ENCODE results near the gene SYTL4. TPM values are rescaled to one million over a fixed set of nuclear protein-coding genes. Genes with fewer than 3 reads are reported as not detected.
"Not testable (repeated sequence)": the region's sequence is repeated elsewhere in the genome, so short reads cannot be mapped to it uniquely, and the experiment has no call there.

SYTL4 gene
- total RNA-seq, 5 donors from 2014 or later (not counting 1 experiment from before 2014, with no cell fraction given) = 0.12 to 0.82 (median 0.29) TPM; not detected in 1

GRCh38 chrX:100747090-100747489, 15.2 kb upstream of the SYTL4 start:
- H3K9me3 ChIP-seq = no peaks in the 10 kb centered on the region
- peaks cover 17 to 42% of the 10 kb centered on the region in 2 donors for H3K27me3 Mint-ChIP-seq
- no peak for DNase-seq
- no peaks in the 10 kb centered on the region for H3K4me1 ChIP-seq (ENCODE audit: control insufficient read depth in 1 of 2, extremely low read depth in 1 of 2, insufficient read depth in 2 of 2, low read length in 2 of 2)
- ChIA-PET POLR2A (no interaction called here), CTCF (no interaction called here)
- H3K36me3 ChIP-seq (ENCODE audit: control insufficient read depth in 2 of 2, extremely low read depth in 1 of 2, insufficient read depth in 1 of 2, low read length in 1 of 2) = no peaks in the 10 kb centered on the region
- H3K4me3 ChIP-seq (ENCODE audit: control insufficient read depth in 1 of 2, extremely low read depth in 1 of 2, low read length in 1 of 2) = no peak overlapping the region
- H3K9me3 Mint-ChIP-seq = no peaks in the 10 kb centered on the region
- no CpG with 5 or more reads among the region's 3 CpGs for WGBS (ENCODE audit: insufficient coverage)
- no peaks in the 10 kb centered on the region for H3K27me3 ChIP-seq (replicated peaks in 1 of 2; ENCODE audit: control insufficient read depth in 2 of 2, extremely low read depth in 1 of 2, insufficient read depth in 2 of 2, low read length in 1 of 2)
- no peak overlapping the region for H3K27ac ChIP-seq (ENCODE audit: low read length)
- H3K4me1 Mint-ChIP-seq = no peaks in the 10 kb centered on the region
- H3K36me3 Mint-ChIP-seq = no peaks in the 10 kb centered on the region
- no peak for ATAC-seq (replicated peaks in 1 of 4)
- no peak overlapping the region for H3K27ac Mint-ChIP-seq
- no peak overlapping the region for H3K4me3 Mint-ChIP-seq

- Mint-ChIP-seq H3K4me1 (no peaks in the 10 kb centered on the region), H3K4me3 (no peak overlapping the region), H3K9me3 (no peaks in the 10 kb centered on the region), H3K36me3 (no peaks in the 10 kb centered on the region), H3K27me3 (peaks cover 11 to 32% of the 10 kb centered on the region in 2 donors), H3K27ac (no peak overlapping the region)
- no peaks in the 10 kb centered on the region for H3K36me3 ChIP-seq (ENCODE audit: control insufficient read depth in 2 of 2, extremely low read depth in 1 of 2, insufficient read depth in 1 of 2, low read length in 1 of 2)
- no CpG with 5 or more reads among the region's 7 CpGs for WGBS (ENCODE audit: insufficient coverage)
- ATAC-seq (replicated peaks in 1 of 4) (no peak), DNase-seq (no peak)
- H3K27ac ChIP-seq (ENCODE audit: low read length) = no peak overlapping the region
- H3K9me3 ChIP-seq = no peaks in the 10 kb centered on the region
- POLR2A ChIA-PET = no interaction called here
- H3K27me3 ChIP-seq (replicated peaks in 1 of 2; ENCODE audit: control insufficient read depth in 2 of 2, extremely low read depth in 1 of 2, insufficient read depth in 2 of 2, low read length in 1 of 2) = no peaks in the 10 kb centered on the region
- CTCF ChIA-PET = no interaction called here
- no peaks in the 10 kb centered on the region for H3K4me1 ChIP-seq (ENCODE audit: control insufficient read depth in 1 of 2, extremely low read depth in 1 of 2, insufficient read depth in 2 of 2, low read length in 2 of 2)
- no peak overlapping the region for H3K4me3 ChIP-seq (ENCODE audit: control insufficient read depth in 1 of 2, extremely low read depth in 1 of 2, low read length in 1 of 2)
Measured at GRCh38 chrX:100745806-100746537, 14.1 kb upstream of the SYTL4 start.

DNA sequence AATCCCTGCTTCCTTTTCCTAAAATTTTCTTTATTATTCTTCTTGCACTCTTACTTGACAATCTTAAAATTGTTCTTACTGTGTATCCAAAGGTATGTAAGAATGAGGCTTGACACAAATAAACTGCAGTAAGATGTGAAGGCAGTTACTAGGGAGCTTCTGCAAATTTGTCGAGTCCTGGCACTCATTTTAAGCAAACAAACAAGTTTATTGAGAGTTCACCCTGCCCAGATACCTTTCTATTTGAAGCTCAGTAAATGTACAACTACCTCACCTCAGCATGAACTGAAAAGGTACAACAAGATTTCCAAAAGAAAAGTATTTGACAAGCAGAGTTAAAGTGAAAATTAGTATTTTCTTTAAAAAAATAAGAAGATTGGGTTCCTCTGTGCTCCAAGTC, 13.3 kb upstream of the SYTL4 start:
- Histone ChIP-seq H3K4me3 (ENCODE audit: control insufficient read depth in 1 of 2, extremely low read depth in 1 of 2, low read length in 1 of 2) (no peak overlapping the region), H3K36me3 (ENCODE audit: control insufficient read depth in 2 of 2, extremely low read depth in 1 of 2, insufficient read depth in 1 of 2, low read length in 1 of 2) (no peaks in the 10 kb centered on the region), H3K27ac (ENCODE audit: low read length) (no peak overlapping the region), H3K4me1 (ENCODE audit: control insufficient read depth in 1 of 2, extremely low read depth in 1 of 2, insufficient read depth in 2 of 2, low read length in 2 of 2) (no peaks in the 10 kb centered on the region), H3K27me3 (replicated peaks in 1 of 2; ENCODE audit: control insufficient read depth in 2 of 2, extremely low read depth in 1 of 2, insufficient read depth in 2 of 2, low read length in 1 of 2) (no peaks in the 10 kb centered on the region), H3K9me3 (no peaks in the 10 kb centered on the region)
- Mint-ChIP-seq H3K27me3 (peaks cover 8 to 26% of the 10 kb centered on the region in 2 donors), H3K4me1 (no peaks in the 10 kb centered on the region), H3K4me3 (no peak overlapping the region), H3K9me3 (no peaks in the 10 kb centered on the region), H3K27ac (no peak overlapping the region), H3K36me3 (no peaks in the 10 kb centered on the region)
- WGBS (ENCODE audit: insufficient coverage) = no CpG with 5 or more reads among the region's 1 CpG
- POLR2A ChIA-PET = no interaction called here
- DNase-seq (no peak), ATAC-seq (replicated peaks in 1 of 4) (no peak)
- CTCF ChIA-PET = no interaction called here

- DNase-seq (no peak), ATAC-seq (replicated peaks in 1 of 4) (no peak)
- H3K27ac ChIP-seq (ENCODE audit: low read length) = no peak overlapping the region
- Mint-ChIP-seq H3K36me3 (no peaks in the 10 kb centered on the region), H3K27ac (no peak overlapping the region), H3K9me3 (no peaks in the 10 kb centered on the region), H3K27me3 (peaks cover 5 to 24% of the 10 kb centered on the region in 2 donors), H3K4me1 (no peaks in the 10 kb centered on the region), H3K4me3 (no peak overlapping the region)
- no peak overlapping the region for H3K4me3 ChIP-seq (ENCODE audit: control insufficient read depth in 1 of 2, extremely low read depth in 1 of 2, low read length in 1 of 2)
- CTCF ChIA-PET = interaction anchor here in 1 of 2 donors (0.9 kb wide), 1 partner anchor 25 kb away, joined by 3 read pairs; no protein-coding TSS in a partner anchor
- H3K4me1 ChIP-seq (ENCODE audit: control insufficient read depth in 1 of 2, extremely low read depth in 1 of 2, insufficient read depth in 2 of 2, low read length in 2 of 2) = no peaks in the 10 kb centered on the region
- H3K36me3 ChIP-seq (ENCODE audit: control insufficient read depth in 2 of 2, extremely low read depth in 1 of 2, insufficient read depth in 1 of 2, low read length in 1 of 2) = no peaks in the 10 kb centered on the region
- H3K27me3 ChIP-seq (replicated peaks in 1 of 2; ENCODE audit: control insufficient read depth in 2 of 2, extremely low read depth in 1 of 2, insufficient read depth in 2 of 2, low read length in 1 of 2) = no peaks in the 10 kb centered on the region
- POLR2A ChIA-PET = no interaction called here
- no peaks in the 10 kb centered on the region for H3K9me3 ChIP-seq
- WGBS (ENCODE audit: insufficient coverage) = no CpG with 5 or more reads among the region's 2 CpGs
Measured at GRCh38 chrX:100743009-100743607, 11.2 kb upstream of the SYTL4 start.

- H3K27ac ChIP-seq (ENCODE audit: low read length); H3K36me3 Mint-ChIP-seq; H3K9me3 Mint-ChIP-seq; H3K4me1 Mint-ChIP-seq; H3K36me3 ChIP-seq (ENCODE audit: control insufficient read depth in 2 of 2, extremely low read depth in 1 of 2, insufficient read depth in 1 of 2, low read length in 1 of 2); H3K4me3 ChIP-seq (ENCODE audit: control insufficient read depth in 1 of 2, extremely low read depth in 1 of 2, low read length in 1 of 2); ATAC-seq (replicated peaks in 1 of 4); H3K4me3 Mint-ChIP-seq; H3K4me1 ChIP-seq (ENCODE audit: control insufficient read depth in 1 of 2, extremely low read depth in 1 of 2, insufficient read depth in 2 of 2, low read length in 2 of 2); H3K27me3 ChIP-seq (replicated peaks in 1 of 2; ENCODE audit: control insufficient read depth in 2 of 2, extremely low read depth in 1 of 2, insufficient read depth in 2 of 2, low read length in 1 of 2); DNase-seq; POLR2A ChIA-PET; CTCF ChIA-PET; H3K9me3 ChIP-seq; H3K27ac Mint-ChIP-seq: not testable (repeated sequence)
- WGBS (ENCODE audit: insufficient coverage) = no CpG with 5 or more reads among the region's 30 CpGs
- H3K27me3 Mint-ChIP-seq = peaks cover 24% of the 10 kb centered on the region in 2 donors
Measured at GRCh38 chrX:100724006-100724405, 7.9 kb downstream of the SYTL4 start.

GRCh38 chrX:100721328-100721727, 10.6 kb downstream of the SYTL4 start:
- no peak overlapping the region for H3K4me3 ChIP-seq (ENCODE audit: control insufficient read depth in 1 of 2, extremely low read depth in 1 of 2, low read length in 1 of 2)
- H3K27ac ChIP-seq (ENCODE audit: low read length) = no peak overlapping the region
- ATAC-seq (replicated peaks in 1 of 4) (no peak), DNase-seq (no peak)
- H3K27me3 ChIP-seq (replicated peaks in 1 of 2; ENCODE audit: control insufficient read depth in 2 of 2, extremely low read depth in 1 of 2, insufficient read depth in 2 of 2, low read length in 1 of 2) = no peaks in the 10 kb centered on the region
- no peaks in the 10 kb centered on the region for H3K9me3 Mint-ChIP-seq
- POLR2A ChIA-PET = no interaction called here
- H3K27me3 Mint-ChIP-seq = peaks cover 5 to 10% of the 10 kb centered on the region in 2 donors
- no peaks in the 10 kb centered on the region for H3K36me3 Mint-ChIP-seq
- no peaks in the 10 kb centered on the region for H3K9me3 ChIP-seq
- CTCF ChIA-PET = interaction anchor here in 1 of 2 donors (0.5 kb wide), 1 partner anchor 50 kb away, joined by 8 read pairs; no protein-coding TSS in a partner anchor
- no peaks in the 10 kb centered on the region for H3K4me1 ChIP-seq (ENCODE audit: control insufficient read depth in 1 of 2, extremely low read depth in 1 of 2, insufficient read depth in 2 of 2, low read length in 2 of 2)
- H3K4me1 Mint-ChIP-seq = no peaks in the 10 kb centered on the region
- H3K27ac Mint-ChIP-seq = no peak overlapping the region
- H3K4me3 Mint-ChIP-seq = no peak overlapping the region
- no peaks in the 10 kb centered on the region for H3K36me3 ChIP-seq (ENCODE audit: control insufficient read depth in 2 of 2, extremely low read depth in 1 of 2, insufficient read depth in 1 of 2, low read length in 1 of 2)

Data from T-cell (primary cell).